Measurements from ENCODE around the gene MAP1LC3B.
A peak's percentile ranks its signal among the peaks of the same experiment; 100 is the strongest.

MAP1LC3B gene

DNA sequence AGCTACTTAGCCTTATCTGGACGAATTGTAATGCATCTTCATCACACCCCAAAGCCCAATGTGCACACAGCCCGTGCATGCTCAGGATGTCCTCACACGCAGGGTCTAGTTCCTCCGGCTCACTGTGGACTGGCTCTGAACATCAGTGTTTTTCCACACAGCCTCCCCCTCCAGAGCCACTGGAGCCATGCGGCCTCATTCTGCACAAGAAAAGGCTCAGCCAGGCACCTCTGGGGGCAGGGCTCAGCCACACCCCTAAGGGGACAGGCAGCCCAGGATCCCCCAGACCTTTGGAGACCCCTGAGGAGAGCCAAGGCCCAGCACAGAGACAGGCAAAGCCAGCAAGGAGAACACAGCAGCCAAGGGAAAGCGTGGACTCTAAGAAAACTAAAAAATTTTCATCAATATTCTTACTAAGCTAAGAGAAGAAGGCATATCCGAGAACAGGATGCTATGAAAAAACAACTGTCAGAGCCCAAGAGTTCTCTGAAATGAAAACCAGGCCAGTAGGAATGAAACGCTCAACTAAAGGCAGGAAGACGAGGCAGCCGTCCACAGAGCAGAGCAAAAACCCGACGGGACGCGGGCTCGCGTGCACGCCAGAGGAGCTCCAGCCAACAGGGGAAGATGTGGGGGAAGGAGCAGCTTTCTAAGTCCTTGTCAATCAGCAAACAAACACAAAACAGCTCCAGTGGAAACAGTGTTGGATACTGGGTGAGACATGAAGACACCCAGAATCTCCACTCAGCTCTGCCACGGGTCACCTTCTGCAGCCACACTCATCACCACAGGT is 34.5 kb downstream of the MAP1LC3B start:
- no peak for DNase-seq (ENCODE audit: low read depth)
- in situ Hi-C loops (cut with HindIII; ENCODE audit: low sequenced_read_pairs), result no loop called here
- no peak overlapping the region for H3K4me3 ChIP-seq (ENCODE audit: low read depth, low read length)
- TF ChIP-seq, protein P1, sequence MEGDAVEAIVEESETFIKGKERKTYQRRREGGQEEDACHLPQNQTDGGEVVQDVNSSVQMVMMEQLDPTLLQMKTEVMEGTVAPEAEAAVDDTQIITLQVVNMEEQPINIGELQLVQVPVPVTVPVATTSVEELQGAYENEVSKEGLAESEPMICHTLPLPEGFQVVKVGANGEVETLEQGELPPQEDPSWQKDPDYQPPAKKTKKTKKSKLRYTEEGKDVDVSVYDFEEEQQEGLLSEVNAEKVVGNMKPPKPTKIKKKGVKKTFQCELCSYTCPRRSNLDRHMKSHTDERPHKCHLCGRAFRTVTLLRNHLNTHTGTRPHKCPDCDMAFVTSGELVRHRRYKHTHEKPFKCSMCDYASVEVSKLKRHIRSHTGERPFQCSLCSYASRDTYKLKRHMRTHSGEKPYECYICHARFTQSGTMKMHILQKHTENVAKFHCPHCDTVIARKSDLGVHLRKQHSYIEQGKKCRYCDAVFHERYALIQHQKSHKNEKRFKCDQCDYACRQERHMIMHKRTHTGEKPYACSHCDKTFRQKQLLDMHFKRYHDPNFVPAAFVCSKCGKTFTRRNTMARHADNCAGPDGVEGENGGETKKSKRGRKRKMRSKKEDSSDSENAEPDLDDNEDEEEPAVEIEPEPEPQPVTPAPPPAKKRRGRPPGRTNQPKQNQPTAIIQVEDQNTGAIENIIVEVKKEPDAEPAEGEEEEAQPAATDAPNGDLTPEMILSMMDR (IDR thresholded peaks at IDR 0.05; ENCODE audit: low read depth, low read length, missing control alignments), result no peak

- DNase-seq (ENCODE audit: low read depth), result peak; percentile 60
- H3K4me3 ChIP-seq (ENCODE audit: low read depth, low read length), result no peak overlapping the region
- TF ChIP-seq, protein P1 (IDR thresholded peaks at IDR 0.05; ENCODE audit: low read depth, low read length, missing control alignments), result no peak
- in situ Hi-C loops (cut with HindIII; ENCODE audit: low sequenced_read_pairs), result no loop called here
Measured at GRCh38 chr16:87431926-87432325, 39.8 kb downstream of the MAP1LC3B start.

DNA sequence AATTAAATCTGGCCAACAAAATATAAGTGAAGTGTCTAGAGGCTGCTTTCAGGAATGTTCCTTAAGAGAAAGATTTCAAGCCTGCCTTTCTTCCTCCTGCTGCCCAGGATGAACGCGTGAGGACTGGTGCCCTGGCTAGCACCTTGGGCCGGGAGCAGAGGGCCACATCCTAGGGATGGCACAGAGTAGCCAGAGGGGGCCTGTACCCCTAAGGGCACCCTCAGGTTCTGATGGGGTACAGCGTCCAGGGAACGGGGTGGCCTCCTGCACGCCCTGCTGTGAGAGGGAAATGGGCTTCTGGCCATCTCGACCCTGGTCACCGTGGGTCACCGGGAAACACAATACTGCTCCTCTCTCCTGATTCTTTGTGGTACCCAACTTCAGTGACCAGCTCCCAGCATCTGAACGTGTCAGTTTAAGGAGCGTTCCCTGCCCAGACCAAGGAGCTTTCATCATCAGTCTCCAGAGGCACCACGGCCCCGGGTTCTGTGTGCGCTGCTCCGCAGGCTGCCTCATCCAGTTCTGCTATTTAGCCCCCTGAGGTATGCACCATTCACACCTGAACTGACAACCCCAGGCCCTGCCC is 40.3 kb downstream of the MAP1LC3B start:
- H3K4me3 ChIP-seq (ENCODE audit: low read depth, low read length), result no peak overlapping the region
- TF ChIP-seq, protein P1 (IDR thresholded peaks at IDR 0.05; ENCODE audit: low read depth, low read length, missing control alignments), result no peak
- no peak for DNase-seq (ENCODE audit: low read depth)
- in situ Hi-C loops (cut with HindIII; ENCODE audit: low sequenced_read_pairs), result no loop called here

- in situ Hi-C loops (cut with HindIII; ENCODE audit: low sequenced_read_pairs), result no loop called here
- TF ChIP-seq, protein P1 (IDR thresholded peaks at IDR 0.05; ENCODE audit: low read depth, low read length, missing control alignments), result no peak
- H3K4me3 ChIP-seq (ENCODE audit: low read depth, low read length), result no peak overlapping the region
- DNase-seq (ENCODE audit: low read depth), result no peak
Measured at GRCh38 chr16:87434146-87434667, 42.1 kb downstream of the MAP1LC3B start.

GRCh38 chr16:87435372-87436224 is 43.5 kb downstream of the MAP1LC3B start:
- no peak overlapping the region for H3K4me3 ChIP-seq (ENCODE audit: low read depth, low read length)
- in situ Hi-C loops (cut with HindIII; ENCODE audit: low sequenced_read_pairs), result no loop called here
- TF ChIP-seq, protein P1 (IDR thresholded peaks at IDR 0.05; ENCODE audit: low read depth, low read length, missing control alignments), result no peak
- peak; percentile 71 for DNase-seq (ENCODE audit: low read depth)
